HepG2 (cell line): ENCODE measurements around the gene MIEF2. TPM values are rescaled to one million over a fixed set of nuclear protein-coding genes. Genes with fewer than 3 reads are reported as not detected.

Experiments used
- ATAC-seq: fragments of 200-7000 bp; cut with Tn5 transposase; 3 replicates; pipeline ENCODE4 v1.9.1; 2020; ENCODE audit warnings: mild to moderate bottlenecking, moderate library complexity
- BruUV-seq: library from RNA; stranded (reverse); fragments of 400-500 nt; replicated peaks from 2 replicates; lab custom pipeline; 2021; lab: Mats Ljungman, UMichigan
- CTCF ChIA-PET: fragments of 300-600 bp; formaldehyde crosslinking; extraction: SDS; loops from one replicate; lab custom pipeline; 2021; ENCODE audit warnings: low total read pairs, inconsistent platforms, low intra/inter-chr PET ratio; lab: Yijun Ruan, JAX
- POLR2A ChIA-PET: fragments of 350-600 bp; sonication (Branson Sonifier 250); formaldehyde crosslinking; loops from one replicate; lab custom pipeline; 2020; ENCODE audit warnings: antibody characterized with exemption, inconsistent platforms; lab: Yijun Ruan, JAX
- DNase-seq: peaks from one replicate; pipeline ENCODE4 v3.0.0-alpha.2; 2015; ENCODE audit warnings: low spot score
- FAIRE-seq: peaks from 3 replicates; lab custom pipeline; 2011; peaks lifted over from hg19 to GRCh38; lab: Jason Lieb, UNC
- H2AFZ ChIP-seq: one replicate; pipeline ENCODE4 v1.6.1; 2011; ENCODE audit warnings: low read length, inconsistent platforms
- H3K27ac ChIP-seq: fragments of 300-600 bp; 3 replicates; pipeline ENCODE4 v1.8.0; 2011; ENCODE audit warnings: mixed run types, mild to moderate bottlenecking, mixed read lengths, low read length, inconsistent platforms; ENCODE audit not compliant: insufficient read depth; ENCODE audit errors: extremely low read length
- H3K27me3 ChIP-seq, 2 experiments: fragments of 200-600 bp in 1 of 2; 2 replicates in 1 of 2; 3 replicates in 1 of 2; pipeline versions ENCODE4 v1.6.0 to v1.8.0; 2011; ENCODE audit warnings: low read length in 2 of 2, mild to moderate bottlenecking in 2 of 2, moderate library complexity in 2 of 2, inconsistent platforms in 1 of 2; ENCODE audit not compliant: insufficient read depth in 2 of 2, control insufficient read depth in 1 of 2
- H3K36me3 ChIP-seq, 2 experiments: fragments of 200-600 bp in 1 of 2; replicated peaks in 1 of 2; 2 replicates in 1 of 2; 3 replicates in 1 of 2; pipeline versions ENCODE4 v1.5.1 to v1.8.0; 2011; ENCODE audit warnings: low read length in 2 of 2, inconsistent platforms in 1 of 2; ENCODE audit not compliant: insufficient read depth in 2 of 2, control insufficient read depth in 1 of 2
- H3K4me1 ChIP-seq: 2 replicates; pipeline ENCODE4 v1.5.1; 2012; ENCODE audit warnings: low read length, inconsistent platforms; ENCODE audit not compliant: insufficient read depth
- H3K4me2 ChIP-seq: 2 replicates; pipeline ENCODE4 v1.6.0; 2011; ENCODE audit warnings: low read depth, low read length, inconsistent platforms
- H3K4me3 ChIP-seq, 3 experiments: fragments of 200-600 bp in 1 of 3; sonication (generic), shearing (Covaris generic) in 1 of 3; replicated peaks in 1 of 3; 2 replicates each; pipeline ENCODE4 v1.5.1; 2011 to 2016; ENCODE audit warnings: low read length in 3 of 3, inconsistent platforms in 2 of 3, low read depth in 2 of 3, mild to moderate bottlenecking in 2 of 3, control low read depth in 1 of 3, mixed read lengths in 1 of 3; ENCODE audit not compliant: insufficient read depth in 1 of 3
- H3K79me2 ChIP-seq: one replicate; pipeline ENCODE4 v1.6.1; 2011; ENCODE audit warnings: low read length, inconsistent platforms; ENCODE audit not compliant: insufficient read depth
- H3K9ac ChIP-seq: 2 replicates; pipeline ENCODE4 v1.6.0; 2011; ENCODE audit warnings: mild to moderate bottlenecking, low read depth, low read length, inconsistent platforms; ENCODE audit not compliant: insufficient read depth
- H3K9me3 ChIP-seq: 2 replicates; pipeline ENCODE4 v1.5.1; 2012; ENCODE audit warnings: mild to moderate bottlenecking, low read length
- H4K20me1 ChIP-seq: 2 replicates; pipeline ENCODE4 v1.6.0; 2011; ENCODE audit warnings: inconsistent platforms, mild to moderate bottlenecking, low read length, moderate library complexity; ENCODE audit not compliant: insufficient read depth
- ARNTL ChIP-seq: sonication (generic); formaldehyde crosslinking; IDR thresholded peaks from 2 replicates; pipeline ENCODE4 v1.4.0; 2020; ENCODE audit warnings: mild to moderate bottlenecking, missing genetic modification reagents
- CCDC6 ChIP-seq: sonication (generic); formaldehyde crosslinking; IDR thresholded peaks from 2 replicates; pipeline ENCODE4 v1.8.1; 2022; ENCODE audit warnings: mild to moderate bottlenecking, missing genetic modification reagents, moderate library complexity
- KDM3A ChIP-seq: IDR thresholded peaks from 2 replicates; pipeline ENCODE4 v1.6.1; 2018; ENCODE audit warnings: low read depth, missing compliant biosample characterization
- SRSF1 ChIP-seq: fragments of 200-400 bp; formaldehyde crosslinking; optimal IDR thresholded peaks from 2 replicates; pipeline ENCODE3; 2017; ENCODE audit warnings: mild to moderate bottlenecking, low read depth, low read length, moderate library complexity
- ZFAT ChIP-seq: sonication (generic); formaldehyde crosslinking; conservative IDR thresholded peaks from 2 replicates; pipeline ENCODE4 v1.8.1; 2023; ENCODE audit warnings: missing genetic modification reagents, inconsistent platforms
- ZNF160 ChIP-seq: sonication (generic); formaldehyde crosslinking; IDR thresholded peaks from 2 replicates; pipeline ENCODE4 v1.8.0; 2022; ENCODE audit warnings: mild to moderate bottlenecking, inconsistent platforms, missing genetic modification reagents
- ZNF30 ChIP-seq: sonication (generic); formaldehyde crosslinking; IDR thresholded peaks from 2 replicates; pipeline ENCODE4 v1.5.0; 2020; ENCODE audit warnings: mild to moderate bottlenecking, missing genetic modification reagents
- ZNF530 ChIP-seq: sonication (generic); formaldehyde crosslinking; IDR thresholded peaks from 2 replicates; pipeline ENCODE4 v1.5.0; 2020; ENCODE audit warnings: low read depth, mild to moderate bottlenecking, missing genetic modification reagents
- ZNF615 ChIP-seq: sonication (generic); formaldehyde crosslinking; IDR thresholded peaks from 2 replicates; pipeline ENCODE4 v1.5.0; 2020; ENCODE audit warnings: mild to moderate bottlenecking, missing genetic modification reagents, borderline replicate concordance
- WGBS: methylation state at CpG from one replicate; pipeline ENCODE4 v1.1.6; 2017; ENCODE audit warnings: low lambda C conversion rate; 5-methylcytosine and 5-hydroxymethylcytosine counted together
- in situ Hi-C: cut with HindIII; loops from 2 replicates; pipeline ENCODE4 v1.10.0; 2017; ENCODE audit warnings: low pct_unique_long_range_greater_than_20kb; ENCODE audit not compliant: extremely low pct_ligation_motif_present
- intact Hi-C: fragments of 100-400 bp; cut with micrococcal nuclease; formaldehyde crosslinking; loops from one replicate; pipeline ENCODE4 v1.10.0; 2022; ENCODE audit not compliant: unreplicated experiment
- polyA plus RNA-seq, 8 experiments: library from polyadenylated mRNA; depleted of rRNA in 3 of 8; stranded (reverse) in 7 of 8; unstranded in 1 of 8; fragments of >200 nt; fragmentation: Illumina TruSeq in 4 of 8; extraction: Trizol in 4 of 8; gene quantifications; 2 replicates each; pipeline versions ENCODE4 v1.2.1 to v1.2.3, GENCODE V29; 2011 to 2016; ENCODE audit warnings: low read depth in 4 of 8, missing spikeins in 1 of 8, mixed read lengths in 1 of 8; ENCODE audit not compliant: insufficient read depth in 1 of 8
- total RNA-seq, 5 experiments: library from RNA; depleted of rRNA; stranded (reverse); fragments of >200 nt; fragmentation: Illumina TruSeq; extraction: Trizol; gene quantifications; 2 replicates each; pipeline ENCODE4 v1.2.3, GENCODE V29; 2016; ENCODE audit warnings: low read depth in 1 of 5
- TF ChIP-seq, protein P1 (sequence below): sonication (generic); formaldehyde crosslinking; IDR thresholded peaks from 2 replicates; pipeline ENCODE4 v1.4.0; 2020; ENCODE audit warnings: missing genetic modification reagents; ENCODE audit errors: not compliant biosample characterization
- TF ChIP-seq, protein P2 (sequence below): sonication (generic); formaldehyde crosslinking; IDR thresholded peaks from 2 replicates; pipeline ENCODE4 v1.4.0; 2020; ENCODE audit warnings: mild to moderate bottlenecking, missing genetic modification reagents
- TF ChIP-seq, protein P3 (sequence below): sonication (generic); formaldehyde crosslinking; IDR thresholded peaks from 2 replicates; pipeline ENCODE4 v1.4.0; 2020; ENCODE audit warnings: mild to moderate bottlenecking, missing genetic modification reagents
- TF ChIP-seq, protein P4 (sequence below): sonication (generic); formaldehyde crosslinking; IDR thresholded peaks from 2 replicates; pipeline ENCODE4 v1.4.0; 2020; ENCODE audit warnings: mild to moderate bottlenecking, low read depth, missing genetic modification reagents
- TF ChIP-seq, protein P5 (sequence below): sonication (generic); formaldehyde crosslinking; IDR thresholded peaks from 2 replicates; pipeline ENCODE4 v1.9.0; 2022; ENCODE audit warnings: missing genetic modification reagents, mild to moderate bottlenecking, borderline replicate concordance

MIEF2 gene
- total and polyA plus RNA-seq, 2 of the 13 experiments (the other 11 are each of a cell fraction or from before 2014, with no cell fraction given) = 6.0 to 8.0 TPM

DNA sequence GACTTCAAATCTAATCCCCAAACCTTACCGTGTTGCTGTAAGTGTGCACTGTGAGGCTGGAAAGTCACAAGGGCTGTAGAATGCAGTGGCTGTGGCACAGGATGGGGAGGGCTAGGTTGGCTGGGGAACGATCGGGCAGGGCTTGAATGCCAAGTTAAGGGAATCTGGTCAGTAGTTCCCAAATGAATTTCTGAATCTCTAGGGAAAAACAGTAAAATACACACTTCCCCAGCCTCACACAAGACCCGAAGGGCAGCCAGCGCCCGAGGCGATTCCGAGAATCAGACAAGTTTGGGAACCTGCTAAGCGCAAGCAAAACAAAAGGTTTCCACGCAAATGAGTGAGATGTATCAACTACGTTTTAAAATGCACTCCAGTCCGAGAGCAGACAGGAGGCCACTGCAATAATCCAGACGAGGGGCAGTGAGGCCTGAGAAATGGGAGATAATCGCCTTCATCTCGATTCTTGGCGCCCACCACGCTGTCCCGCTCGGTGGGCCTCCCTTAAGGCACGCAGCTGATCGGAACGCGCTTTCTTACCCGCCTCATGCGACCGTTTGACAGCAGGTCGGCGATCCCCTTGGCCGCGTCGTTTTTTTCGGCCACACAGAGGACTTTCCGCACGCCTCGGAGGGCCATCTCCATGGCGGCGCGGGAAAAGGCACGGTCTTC is 53.7 kb downstream of the MIEF2 start:
- Histone ChIP-seq H3K4me3 (peak overlapping the region; percentile 71 to 91 (median 80)), H3K79me2 (peaks cover 80% of the 10 kb centered on the region), H3K4me1 (peaks cover 56% of the 10 kb centered on the region), H4K20me1 (peaks cover 4% of the 10 kb centered on the region), H3K27ac (peak overlapping the region; percentile 88), H3K4me2 (peak overlapping the region; percentile 92), H3K9me3 (no peaks in the 10 kb centered on the region), H2AFZ (peak overlapping the region; percentile 11), H3K27me3 (no peaks in the 10 kb centered on the region; a peak in 1 of 5 replicates), H3K36me3 (peaks cover 6 to 22% of the 10 kb centered on the region in 2 experiments; a peak in 4 of 5 replicates), H3K9ac (peak overlapping the region; percentile 90)
- no peak for DNase-seq
- CTCF ChIA-PET = no interaction called here
- peak; percentile 47 for ATAC-seq
- WGBS = 1% methylated on average over 34 of the region's 39 CpGs
- TSS peak; percentile 66 for BruUV-seq
- intact Hi-C loops (loop anchor here (10.0 kb wide), 1 partner anchor 51 kb away; the partner anchor contains the start of gene SHMT1), in situ Hi-C loops (no loop called here)
- POLR2A ChIA-PET = interaction anchor here (0.7 to 1.6 kb wide), 6 partner anchors 14 to 123 kb away, joined by 3 to 10 read pairs (median 5); partner anchors contain the start of genes LLGL1, MIEF2 and SHMT1
- peak; percentile 12 for FAIRE-seq
- TF ChIP-seq CCDC6 = no peak
- TF ChIP-seq, protein P1, sequence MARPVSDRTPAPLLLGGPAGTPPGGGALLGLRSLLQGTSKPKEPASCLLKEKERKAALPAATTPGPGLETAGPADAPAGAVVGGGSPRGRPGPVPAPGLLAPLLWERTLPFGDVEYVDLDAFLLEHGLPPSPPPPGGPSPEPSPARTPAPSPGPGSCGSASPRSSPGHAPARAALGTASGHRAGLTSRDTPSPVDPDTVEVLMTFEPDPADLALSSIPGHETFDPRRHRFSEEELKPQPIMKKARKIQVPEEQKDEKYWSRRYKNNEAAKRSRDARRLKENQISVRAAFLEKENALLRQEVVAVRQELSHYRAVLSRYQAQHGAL = peak; percentile 36
- no peak for TF ChIP-seq ZNF530 (CRISPR knock-in tag)
- 0 out of 2 replicates have a peak, but pooled peaks have one; percentile 79 for TF ChIP-seq ZNF30 (CRISPR knock-in tag)
- TF ChIP-seq, protein P2, sequence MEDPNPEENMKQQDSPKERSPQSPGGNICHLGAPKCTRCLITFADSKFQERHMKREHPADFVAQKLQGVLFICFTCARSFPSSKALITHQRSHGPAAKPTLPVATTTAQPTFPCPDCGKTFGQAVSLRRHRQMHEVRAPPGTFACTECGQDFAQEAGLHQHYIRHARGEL (CRISPR knock-in tag) = 0 out of 2 replicates have a peak, but pooled peaks have one; percentile 68
- 0 out of 2 replicates have a peak, but pooled peaks have one; percentile 29 for TF ChIP-seq ZFAT (CRISPR knock-in tag)
- no peak for TF ChIP-seq KDM3A (CRISPR knock-in tag)
- TF ChIP-seq, protein P3, sequence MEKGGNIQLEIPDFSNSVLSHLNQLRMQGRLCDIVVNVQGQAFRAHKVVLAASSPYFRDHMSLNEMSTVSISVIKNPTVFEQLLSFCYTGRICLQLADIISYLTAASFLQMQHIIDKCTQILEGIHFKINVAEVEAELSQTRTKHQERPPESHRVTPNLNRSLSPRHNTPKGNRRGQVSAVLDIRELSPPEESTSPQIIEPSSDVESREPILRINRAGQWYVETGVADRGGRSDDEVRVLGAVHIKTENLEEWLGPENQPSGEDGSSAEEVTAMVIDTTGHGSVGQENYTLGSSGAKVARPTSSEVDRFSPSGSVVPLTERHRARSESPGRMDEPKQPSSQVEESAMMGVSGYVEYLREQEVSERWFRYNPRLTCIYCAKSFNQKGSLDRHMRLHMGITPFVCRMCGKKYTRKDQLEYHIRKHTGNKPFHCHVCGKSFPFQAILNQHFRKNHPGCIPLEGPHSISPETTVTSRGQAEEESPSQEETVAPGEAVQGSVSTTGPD = 0 out of 2 replicates have a peak, but pooled peaks have one; percentile 32
- no peak for TF ChIP-seq ARNTL (CRISPR knock-in tag)
- TF ChIP-seq, protein P4, sequence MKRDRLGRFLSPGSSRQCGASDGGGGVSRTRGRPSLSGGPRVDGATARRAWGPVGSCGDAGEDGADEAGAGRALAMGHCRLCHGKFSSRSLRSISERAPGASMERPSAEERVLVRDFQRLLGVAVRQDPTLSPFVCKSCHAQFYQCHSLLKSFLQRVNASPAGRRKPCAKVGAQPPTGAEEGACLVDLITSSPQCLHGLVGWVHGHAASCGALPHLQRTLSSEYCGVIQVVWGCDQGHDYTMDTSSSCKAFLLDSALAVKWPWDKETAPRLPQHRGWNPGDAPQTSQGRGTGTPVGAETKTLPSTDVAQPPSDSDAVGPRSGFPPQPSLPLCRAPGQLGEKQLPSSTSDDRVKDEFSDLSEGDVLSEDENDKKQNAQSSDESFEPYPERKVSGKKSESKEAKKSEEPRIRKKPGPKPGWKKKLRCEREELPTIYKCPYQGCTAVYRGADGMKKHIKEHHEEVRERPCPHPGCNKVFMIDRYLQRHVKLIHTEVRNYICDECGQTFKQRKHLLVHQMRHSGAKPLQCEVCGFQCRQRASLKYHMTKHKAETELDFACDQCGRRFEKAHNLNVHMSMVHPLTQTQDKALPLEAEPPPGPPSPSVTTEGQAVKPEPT (CRISPR knock-in tag) = no peak
- 0 out of 2 replicates have a peak, but pooled peaks have one; percentile 51 for TF ChIP-seq ZNF160 (CRISPR knock-in tag)
- TF ChIP-seq ZNF615 (CRISPR knock-in tag) = peak; percentile 5; the same call in 1 of the 2 replicates
- TF ChIP-seq SRSF1 = peak; percentile 21
- TF ChIP-seq, protein P5, sequence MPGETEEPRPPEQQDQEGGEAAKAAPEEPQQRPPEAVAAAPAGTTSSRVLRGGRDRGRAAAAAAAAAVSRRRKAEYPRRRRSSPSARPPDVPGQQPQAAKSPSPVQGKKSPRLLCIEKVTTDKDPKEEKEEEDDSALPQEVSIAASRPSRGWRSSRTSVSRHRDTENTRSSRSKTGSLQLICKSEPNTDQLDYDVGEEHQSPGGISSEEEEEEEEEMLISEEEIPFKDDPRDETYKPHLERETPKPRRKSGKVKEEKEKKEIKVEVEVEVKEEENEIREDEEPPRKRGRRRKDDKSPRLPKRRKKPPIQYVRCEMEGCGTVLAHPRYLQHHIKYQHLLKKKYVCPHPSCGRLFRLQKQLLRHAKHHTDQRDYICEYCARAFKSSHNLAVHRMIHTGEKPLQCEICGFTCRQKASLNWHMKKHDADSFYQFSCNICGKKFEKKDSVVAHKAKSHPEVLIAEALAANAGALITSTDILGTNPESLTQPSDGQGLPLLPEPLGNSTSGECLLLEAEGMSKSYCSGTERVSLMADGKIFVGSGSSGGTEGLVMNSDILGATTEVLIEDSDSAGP (CRISPR knock-in tag) = no peak
